GOT3 (cell line): Measurements from ENCODE around the gene RFK.
"Not testable (repeated sequence)": the region's sequence is repeated elsewhere in the genome, so short reads cannot be mapped to it uniquely, and the experiment has no call there.

Experiments used
- DNase-seq: peaks from one replicate; lab custom pipeline; 2025; ENCODE audit warnings: mixed read lengths; lab: John Stamatoyannopoulos, UW

RFK gene

DNA sequence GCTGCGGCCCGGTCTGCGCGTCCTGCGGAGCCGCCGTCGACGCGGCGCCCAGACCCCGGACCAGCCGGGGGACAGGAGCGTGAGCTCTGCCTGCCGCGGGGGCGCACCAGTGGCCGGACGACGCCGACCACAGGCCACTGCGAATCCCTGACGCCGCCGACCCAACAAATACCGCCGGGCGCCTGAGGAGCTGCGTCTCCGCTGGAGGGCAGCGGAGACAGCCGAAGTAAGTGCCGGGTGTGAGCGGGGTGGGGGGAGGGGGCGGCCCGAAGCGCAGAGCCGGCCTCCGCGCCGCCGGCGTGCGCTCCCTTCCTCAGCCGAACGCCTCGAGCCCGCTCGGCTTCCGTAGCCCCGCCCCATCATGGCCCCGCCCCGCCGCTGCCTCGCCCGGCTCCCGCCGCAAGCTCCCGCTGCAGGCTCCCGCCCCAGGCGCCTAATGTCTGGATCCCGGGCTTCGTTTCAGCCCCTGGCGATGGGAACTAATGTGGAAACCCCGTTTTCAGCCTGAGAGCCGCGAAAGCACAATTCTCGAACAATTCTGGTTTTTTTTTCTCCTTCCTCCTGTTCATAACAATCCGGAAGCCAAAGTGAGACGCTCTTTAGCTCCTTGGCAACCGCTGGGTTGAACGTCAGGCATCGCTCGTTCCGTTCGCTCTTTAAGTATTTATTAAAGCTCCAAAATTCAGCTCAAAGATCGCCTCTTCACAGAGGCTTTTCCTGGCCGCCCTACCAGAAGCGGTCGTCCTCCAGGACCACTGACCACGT lies at the start of gene RFK:
TSS of gene RFK (minus strand) at position 232 of the 765 bp plus-strand sequence. CDS start 255 bp downstream, outside the sequence.
- peak; percentile 75 for DNase-seq

DNA sequence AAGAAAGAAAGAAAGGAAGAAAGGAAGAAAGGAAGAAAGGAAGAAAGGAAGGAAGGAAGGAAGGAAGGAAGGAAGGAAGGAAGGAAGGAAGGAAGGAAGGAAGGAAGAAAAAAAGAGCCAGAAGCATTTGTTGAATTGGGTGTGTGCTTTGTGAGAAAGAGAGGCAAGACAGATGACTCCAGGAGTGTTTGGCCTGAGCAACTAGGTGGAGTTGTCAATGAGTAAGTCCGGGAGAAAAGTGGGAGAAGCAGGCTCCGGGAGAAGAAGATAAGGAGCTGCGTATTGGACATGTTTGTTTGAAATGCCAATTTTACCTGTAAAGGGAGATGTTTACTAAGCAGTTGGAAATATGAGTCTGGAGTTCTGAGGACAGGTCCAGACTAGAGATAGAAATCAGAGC lies 49.7 kb upstream of the RFK start:
- no peak for DNase-seq

DNA sequence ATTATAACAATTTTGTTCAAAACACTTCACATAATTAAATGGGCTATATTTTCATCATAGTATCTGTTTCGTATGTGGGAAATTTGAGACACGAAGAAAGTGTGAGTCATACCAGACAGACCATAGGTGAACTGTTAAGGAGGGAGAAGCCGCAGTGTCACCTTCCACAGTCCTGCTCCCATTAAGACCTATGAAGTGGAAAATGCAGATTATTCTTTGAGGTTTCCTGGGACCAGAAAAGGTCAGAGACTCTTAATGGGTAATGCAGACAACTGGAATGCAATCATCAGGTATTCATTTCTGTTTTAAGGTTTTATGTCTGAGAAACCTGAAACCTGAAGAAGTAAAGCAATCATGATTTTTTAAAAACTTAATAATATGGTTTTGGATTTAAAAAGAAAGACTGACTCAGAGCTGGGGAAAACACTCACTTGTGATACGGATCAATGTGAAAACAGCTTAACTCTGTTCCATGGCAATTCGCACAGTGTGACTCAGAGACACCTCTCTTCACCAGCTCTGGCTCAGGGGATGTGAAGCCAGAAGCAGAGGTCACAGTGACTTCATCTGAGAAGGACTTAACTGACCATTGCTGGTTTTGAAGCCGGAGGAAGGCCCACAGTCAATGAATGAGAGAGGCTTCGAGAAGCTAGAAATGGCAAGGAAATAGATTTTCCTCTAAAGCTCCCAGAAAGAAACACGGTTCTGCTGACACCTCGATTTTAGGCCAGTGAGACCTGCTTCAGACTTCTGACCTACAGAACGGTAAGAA lies 47.5 kb upstream of the RFK start:
- DNase-seq = no peak

DNA sequence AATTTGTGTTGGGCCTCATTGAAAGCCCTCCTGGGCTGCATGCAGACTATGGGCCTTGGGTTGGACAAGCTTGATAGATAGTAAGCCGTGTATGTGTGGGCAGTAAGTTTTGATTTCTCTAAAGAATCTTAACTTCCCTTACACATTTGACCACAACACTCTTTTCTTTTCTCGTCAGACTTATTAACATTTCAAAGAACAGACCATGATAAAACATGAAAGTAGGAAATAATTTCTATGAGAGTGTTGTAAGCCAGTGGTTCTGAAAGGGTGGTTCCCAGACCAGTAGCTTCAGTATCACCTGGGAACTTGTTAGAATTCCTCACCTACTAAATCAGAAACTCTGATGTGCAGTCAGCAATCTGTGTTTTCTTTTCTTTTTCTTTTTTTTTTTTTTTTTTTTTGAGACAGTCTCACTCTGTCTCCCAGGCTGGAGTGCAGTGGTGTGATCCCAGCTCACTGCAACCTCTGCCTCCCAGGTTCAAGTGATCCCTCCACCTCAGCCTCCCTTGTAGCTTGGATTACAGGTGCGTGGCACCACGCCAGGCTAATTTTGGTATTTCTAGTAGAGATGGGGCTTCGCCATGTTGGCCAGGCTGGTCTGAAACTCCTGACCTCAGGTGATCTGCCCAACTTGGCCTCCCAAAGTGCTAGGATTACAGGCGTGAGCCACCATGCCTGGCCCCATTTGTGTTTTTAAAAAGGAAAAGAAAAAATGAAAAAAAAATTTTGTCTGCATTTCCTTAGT lies 44.8 kb upstream of the RFK start:
- no peak for DNase-seq

DNA sequence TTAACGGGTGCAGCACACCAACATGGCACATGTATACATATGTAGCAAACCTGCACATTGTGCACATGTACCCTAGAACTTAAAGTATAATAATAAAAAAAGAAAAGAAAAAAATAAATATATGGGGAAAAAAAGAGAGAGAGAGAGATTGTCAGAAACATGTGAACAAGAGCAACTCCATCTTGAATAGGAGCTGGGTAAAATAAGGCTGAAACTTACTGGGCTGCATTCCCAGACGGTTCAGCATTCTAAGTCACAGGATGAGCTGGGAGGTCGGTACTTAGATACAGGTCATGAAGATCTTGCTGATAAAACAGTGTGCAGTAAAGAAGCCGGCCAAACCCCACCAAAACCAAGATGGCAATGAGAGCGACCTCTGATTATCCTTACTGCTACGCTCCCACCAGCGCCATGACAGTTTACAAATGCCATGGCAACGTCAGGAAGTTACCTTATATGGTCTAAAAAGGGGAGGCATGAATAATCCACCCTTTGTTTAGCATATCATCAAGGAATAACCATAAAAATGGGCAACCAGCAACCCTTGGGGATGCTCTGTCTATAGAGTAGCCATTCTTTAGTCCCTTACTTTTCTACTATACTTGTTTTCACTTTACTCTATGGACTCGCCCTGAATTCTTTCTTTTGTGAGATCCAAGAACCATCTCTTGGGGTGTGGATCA lies 42.9 kb upstream of the RFK start:
- DNase-seq = not testable (repeated sequence)

DNA sequence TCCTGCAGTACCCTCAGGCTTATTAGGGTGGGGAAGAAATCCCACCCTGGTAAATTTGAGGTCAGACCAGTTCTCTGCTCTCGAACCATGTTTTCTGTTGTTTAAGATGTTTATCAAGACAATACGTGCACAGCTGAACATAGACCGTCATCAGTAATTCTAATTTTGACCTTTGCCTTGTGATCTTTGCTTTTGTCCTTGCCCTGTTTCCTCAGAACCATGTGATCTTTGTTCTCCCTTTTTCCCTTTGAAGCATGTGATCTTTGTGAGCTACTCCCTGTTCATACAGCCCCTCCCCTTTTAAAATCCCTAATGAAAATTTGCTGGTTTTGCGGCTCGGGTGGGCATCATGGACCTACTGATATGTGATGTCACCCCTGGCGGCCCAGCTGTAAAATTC lies 40.7 kb upstream of the RFK start:
- not testable (repeated sequence) for DNase-seq

DNA sequence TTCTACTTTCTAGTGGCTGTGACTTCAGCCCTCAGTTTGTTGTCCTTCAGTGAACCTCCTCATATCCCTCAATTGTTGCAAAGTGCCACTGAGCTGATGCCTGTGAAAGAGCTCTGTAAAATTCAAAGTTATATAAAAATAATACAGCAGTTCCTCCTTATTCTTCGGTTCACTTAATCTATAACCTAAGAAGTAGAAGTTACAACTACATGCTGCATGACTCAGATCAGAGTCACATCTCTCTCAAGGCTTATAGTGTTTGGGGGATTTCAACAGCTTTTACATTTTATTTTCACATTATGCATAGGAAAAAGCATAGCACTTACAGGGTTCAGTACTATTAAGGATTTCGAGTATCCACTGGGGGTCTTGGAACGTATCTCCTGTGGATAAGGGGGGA lies 39.6 kb upstream of the RFK start:
- no peak for DNase-seq

DNA sequence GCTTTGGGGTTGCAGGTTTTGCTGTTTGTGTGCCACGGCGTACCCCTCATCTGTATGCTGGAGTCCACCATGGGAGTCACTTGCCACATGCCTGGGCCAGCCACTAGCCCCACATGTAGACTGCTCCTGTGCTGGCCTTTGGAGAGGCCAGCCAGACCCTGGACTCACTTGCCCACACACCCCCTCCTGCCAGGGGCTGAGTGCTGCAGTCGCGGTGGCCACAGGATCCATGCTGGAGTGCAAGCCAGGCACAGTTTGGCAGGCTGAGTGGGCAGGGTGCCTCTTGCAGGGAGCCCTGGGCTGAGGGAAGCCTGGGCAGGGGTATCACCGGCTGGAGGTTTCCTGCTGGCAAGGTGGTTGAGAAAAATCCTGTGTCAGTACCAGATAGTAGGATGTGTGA lies 39.2 kb upstream of the RFK start:
- DNase-seq = no peak

DNA sequence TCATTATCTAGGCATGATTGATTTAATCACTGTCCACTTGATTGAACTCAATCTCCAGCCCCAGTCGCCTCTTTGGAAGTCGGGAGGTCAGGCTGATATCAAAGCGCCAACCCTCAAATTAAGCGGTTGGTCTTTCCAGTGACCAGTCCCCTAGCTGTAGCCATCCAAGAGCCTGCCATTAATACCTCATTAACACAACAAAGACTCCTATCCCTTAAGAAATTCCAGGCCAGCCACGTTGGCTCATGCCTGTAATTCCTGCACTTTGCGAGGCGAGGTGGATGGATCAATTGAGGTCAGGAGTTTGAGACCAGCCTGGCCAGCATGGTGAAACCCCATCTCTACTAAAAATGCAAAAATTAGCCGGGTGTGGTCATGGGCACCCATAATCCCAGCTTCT lies 37.4 kb upstream of the RFK start:
- no peak for DNase-seq

DNA sequence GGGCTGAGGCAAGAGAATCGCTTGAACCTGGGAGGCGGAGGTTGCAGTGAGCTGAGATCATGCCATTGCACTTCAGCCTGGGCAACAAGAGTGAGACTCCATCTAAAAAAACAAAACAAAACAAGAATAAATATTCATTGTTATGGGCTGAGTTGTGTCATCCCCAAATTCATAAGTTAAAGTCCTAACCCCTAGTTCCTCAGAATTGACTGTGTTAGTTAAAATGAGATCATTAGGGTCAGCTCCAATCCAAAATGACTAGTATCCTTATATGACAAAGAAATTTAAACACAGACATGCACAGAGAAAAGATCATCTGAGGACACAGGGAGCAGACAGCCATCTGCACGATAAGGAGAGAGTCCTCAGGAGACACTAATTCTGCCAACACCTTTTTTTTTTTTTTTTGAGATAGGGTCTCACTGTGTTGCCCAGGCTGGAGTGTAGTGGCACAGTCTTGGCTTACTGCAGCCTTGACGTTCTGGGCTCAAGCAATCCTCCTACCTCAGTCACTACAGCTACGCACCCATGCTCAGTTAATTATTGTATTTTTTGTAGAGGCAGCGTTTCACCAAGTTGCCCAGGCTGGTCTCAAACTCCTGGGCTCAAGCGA lies 32.7 kb upstream of the RFK start:
- no peak for DNase-seq

DNA sequence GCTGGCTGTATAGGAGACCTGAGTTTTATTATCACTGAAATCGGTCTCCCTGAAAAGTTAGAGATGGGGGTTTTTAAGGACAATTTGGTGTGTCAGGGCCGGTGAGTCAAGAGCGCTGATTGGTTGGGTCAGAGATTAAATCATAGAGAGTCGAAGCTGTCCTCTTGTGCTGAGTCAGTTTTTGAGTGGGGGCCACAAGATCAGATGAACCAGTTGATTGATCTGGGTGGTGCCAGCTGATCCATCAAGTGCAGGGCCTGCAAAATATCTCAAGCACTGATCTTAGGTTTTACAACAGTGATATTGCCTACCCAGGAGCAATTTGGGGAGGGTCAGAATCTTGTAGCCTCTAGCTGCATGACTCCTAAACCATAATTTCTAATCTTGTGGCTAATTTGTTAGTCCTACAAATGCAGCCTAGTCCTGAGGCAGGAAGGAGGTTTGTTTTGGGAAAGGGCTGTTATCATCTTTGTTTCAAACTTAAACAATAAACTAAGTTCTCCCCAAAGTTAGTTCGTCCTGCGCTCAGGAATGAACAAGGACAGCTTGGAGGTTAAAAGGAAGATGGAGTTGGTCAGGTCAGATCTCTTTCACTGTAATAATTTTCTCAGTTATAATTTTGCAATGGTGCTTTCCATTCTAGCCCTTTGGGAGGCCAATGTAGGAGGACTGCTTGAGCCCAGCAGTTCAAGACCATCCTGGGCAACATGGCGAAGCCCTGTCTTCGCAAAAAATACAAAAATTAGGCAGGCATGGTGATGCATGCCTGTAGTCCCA lies 31.6 kb upstream of the RFK start:
- DNase-seq = no peak

DNA sequence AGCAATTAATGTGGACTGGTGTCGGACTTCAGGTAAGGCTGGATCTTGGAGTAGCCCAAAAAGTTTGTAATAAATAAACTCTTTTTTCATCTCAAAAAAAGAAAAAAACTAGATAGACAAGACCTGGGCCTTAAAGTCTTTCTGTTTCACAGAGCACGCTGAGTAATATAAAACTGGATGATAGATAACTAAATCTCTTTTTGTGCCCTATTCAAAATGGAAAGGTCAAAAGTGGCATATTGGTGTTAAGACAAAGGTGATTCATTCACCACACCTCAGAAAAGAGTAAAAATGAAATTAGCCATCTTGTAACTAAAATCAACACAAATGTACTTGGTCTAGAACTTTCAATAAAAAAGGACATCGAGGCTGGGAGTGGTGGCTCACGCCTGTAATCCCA lies 30.3 kb upstream of the RFK start:
- DNase-seq = no peak

DNA sequence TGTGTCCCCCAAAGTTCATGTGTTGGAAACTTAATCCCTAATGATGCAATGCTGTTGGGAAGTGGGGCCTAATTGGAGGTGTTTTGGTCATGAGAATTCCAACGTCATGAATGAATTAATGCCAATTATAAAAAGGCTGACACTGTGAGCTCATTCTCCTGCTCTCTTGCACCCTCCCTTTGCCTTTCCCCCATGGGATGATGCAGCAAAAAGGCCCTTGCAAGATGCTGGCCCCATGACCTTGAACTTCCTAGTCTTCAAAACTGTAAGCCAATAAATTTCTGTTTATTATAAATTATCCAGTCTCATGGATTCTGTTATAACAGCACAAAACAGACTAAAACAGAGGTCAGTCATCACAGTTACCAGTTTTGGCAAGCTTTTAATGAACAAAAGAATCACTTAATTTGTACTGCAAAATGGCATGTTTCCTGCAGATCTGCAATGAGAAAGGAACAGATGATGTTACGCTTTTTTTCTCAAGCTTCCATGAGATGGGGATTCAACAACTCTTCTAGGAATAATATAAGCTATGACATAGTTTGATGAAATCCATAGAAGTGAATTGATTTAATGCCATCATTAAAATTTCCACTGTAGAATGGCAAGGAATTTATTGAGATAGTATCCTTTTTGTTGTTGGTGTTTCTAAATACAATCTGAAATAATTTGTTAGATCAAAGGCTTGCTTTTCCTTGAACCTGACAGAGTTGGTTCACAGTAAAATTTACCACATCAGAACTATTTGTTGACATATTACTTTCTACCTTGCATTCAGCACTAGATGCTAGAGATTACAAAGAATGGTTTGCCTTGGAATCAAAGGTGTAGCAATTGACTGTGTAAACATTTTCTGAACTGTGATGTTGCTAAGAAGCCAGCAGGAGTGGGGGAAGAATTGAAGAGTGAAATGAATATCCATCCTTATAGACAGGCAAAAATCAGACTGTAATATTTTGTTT lies 29.3 kb upstream of the RFK start:
- no peak for DNase-seq

DNA sequence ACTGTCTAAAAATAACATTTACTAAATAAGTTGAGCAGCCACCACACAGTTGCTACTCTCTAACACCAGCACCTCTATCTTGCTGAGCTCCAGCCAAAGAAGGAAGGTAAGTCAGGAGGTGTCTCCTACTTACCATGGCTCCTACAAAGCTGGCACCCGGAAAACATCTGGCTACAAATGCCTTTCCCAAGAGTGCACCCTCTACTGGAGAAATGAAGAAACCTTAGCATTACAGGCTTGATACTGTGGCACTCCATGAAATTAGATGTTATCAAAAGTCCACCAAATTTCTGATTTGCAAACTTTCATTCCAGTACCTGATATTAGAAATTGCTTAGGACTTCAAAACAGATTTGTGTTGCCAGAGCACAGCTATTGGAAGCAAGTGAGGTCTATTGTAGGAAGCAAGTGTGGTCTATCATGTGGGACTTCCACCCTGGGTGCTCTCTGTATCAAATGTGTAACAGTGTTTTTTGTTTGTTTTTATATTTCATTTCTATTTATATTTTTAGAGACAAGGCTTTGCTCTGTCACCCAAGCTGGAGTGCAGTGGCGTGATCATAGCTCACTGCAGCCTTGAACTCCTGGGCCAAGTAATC lies 25.7 kb upstream of the RFK start:
- no peak for DNase-seq

DNA sequence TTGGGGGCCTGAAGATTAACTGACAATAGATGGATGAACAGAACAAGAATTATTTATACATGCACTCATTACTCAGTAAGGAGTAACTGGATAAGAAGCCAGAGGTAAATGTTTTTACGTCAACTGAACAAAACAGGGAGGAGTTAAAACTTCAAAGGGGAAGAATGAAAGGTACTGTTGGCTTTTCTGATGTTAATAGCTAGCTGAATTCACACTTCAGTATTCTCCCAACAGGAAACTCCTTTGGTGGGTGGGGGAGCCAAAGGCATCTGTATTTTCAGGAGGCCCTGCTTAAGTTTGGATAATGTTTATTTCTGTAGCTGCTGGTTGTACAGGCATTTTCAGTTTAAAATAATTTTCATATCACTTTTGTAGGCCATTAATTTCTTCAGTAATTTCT lies 23.2 kb upstream of the RFK start:
- DNase-seq = no peak

DNA sequence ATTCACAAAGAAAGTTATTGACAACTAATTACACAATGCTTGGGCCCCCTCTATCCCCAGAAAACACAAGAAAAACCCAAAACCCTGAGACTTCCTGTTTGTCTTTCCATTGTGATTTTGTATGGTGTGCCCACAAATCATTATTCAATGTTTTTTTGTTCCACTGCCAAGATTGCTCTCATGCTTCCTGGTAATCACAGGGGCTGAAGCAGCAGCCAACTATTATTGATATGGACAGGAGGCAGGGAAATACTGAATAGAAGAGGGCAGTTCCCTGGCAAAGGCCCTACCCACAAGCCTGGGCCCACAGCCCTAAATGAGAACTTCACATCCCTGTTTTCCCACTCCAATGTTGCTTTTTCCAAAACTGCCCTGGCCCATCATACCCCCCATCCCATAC lies 21.5 kb upstream of the RFK start:
- no peak for DNase-seq

DNA sequence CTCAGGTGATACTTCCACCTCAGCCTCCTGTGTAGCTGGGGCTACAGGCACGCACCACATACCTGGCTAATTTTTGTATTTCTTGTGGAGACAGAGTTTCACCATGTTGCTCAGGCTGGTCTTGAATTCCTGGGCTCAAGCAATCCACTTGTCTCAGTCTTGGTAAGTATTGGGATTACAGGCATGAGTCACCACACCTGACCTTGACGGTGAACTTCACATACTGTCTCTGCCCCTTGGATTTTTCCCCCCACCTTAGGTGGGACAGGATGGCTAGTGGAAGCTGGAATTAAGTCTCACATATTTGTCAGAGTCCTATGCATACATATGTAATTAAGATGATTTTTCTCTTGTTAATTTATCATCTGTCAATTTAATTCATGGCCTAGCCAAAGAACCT lies 20.9 kb upstream of the RFK start:
- no peak for DNase-seq

DNA sequence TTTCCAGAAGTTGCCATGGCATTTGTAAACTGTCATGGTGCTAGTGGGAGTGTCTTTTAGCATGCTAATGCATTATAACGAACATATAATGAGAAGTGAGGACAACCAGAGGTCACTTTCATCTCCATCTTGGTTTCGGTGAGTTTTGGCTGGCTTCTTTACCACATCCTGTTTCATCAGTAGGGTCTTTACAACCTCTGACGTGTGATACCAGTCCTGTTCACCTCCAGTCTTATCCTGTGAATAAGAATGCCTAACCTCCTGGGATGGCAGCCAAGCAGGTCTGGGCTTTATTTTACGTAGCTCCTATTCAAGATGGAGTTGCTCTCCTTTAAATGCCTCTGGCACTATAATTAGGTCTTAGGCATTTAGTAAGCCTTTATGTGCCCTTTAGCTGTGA lies 20.4 kb upstream of the RFK start:
- DNase-seq = no peak

DNA sequence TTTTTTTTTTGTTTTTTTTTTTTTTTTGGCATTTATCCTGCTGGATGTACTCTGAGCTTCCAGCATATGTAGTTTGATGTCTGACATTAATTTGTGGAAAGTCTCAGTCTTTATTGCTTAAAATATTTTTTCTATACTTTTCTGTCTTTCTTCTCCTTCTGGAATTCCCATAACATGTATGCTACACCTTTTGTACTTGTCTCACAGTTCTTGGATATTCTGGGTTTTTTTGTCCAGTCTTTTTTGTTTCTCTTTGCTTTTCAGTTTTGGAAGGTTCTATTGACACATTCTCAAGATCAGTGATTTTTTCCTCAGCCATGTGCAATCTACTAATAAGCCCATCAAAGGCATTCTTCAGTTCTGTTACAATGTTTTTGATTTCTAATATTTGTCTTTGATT lies 19.4 kb upstream of the RFK start:
- no peak for DNase-seq
